GM12892 (cell line): Measurements from ENCODE around the gene GIMAP4. TPM values are rescaled to one million over a fixed set of nuclear protein-coding genes. Genes with fewer than 3 reads are reported as not detected.
"Not testable (repeated sequence)": the region's sequence is repeated elsewhere in the genome, so short reads cannot be mapped to it uniquely, and the experiment has no call there.

Source experiments
- DNase-seq: peaks from one replicate; pipeline ENCODE4 v3.0.0; 2011; ENCODE audit not compliant: insufficient read length
- FAIRE-seq: peaks from 2 replicates; lab custom pipeline; 2011; peaks lifted over from hg19 to GRCh38; lab: Jason Lieb, UNC
- POLR2A ChIP-seq: IDR thresholded peaks from 2 replicates; pipeline ENCODE4 v1.6.1; 2011; ENCODE audit warnings: low read depth, low read length, control low read depth
- POLR2AphosphoS5 ChIP-seq: IDR thresholded peaks from 2 replicates; pipeline ENCODE4 v1.6.1; 2011; ENCODE audit warnings: low read depth, low read length, control low read depth
- TAF1 ChIP-seq: IDR thresholded peaks from 2 replicates; pipeline ENCODE4 v1.6.1; 2011; ENCODE audit warnings: low read depth, mild to moderate bottlenecking, control low read depth, low read length, borderline replicate concordance
- polyA plus RNA-seq: library from polyadenylated mRNA; unstranded; fragments of >200 nt; gene quantifications from one replicate; pipeline ENCODE4 v1.2.1, GENCODE V29; 2012; ENCODE audit warnings: missing spikeins, inconsistent platforms; ENCODE audit not compliant: missing spikeins

The GIMAP4 gene
- polyA plus RNA-seq, result 6.4 TPM

DNA sequence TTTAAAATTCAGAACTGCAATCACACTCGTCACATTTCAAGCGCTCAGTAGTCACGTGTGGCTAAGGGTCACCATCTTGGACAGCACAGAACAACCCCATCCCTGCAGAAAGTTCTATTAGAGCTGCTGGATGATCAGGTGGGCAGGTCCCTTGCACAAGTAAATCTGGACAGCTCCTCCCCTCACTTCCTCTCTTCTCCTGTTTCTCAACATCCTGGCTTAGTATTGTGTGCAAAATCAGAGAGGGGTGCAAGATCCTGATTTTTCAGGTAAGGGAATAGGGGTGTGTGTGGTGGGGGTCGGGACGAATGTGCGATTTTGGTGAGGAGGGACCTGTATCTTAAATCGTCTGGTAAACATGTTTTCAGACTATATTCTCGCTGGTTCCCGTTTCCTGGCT is at the start of gene GIMAP4:
Gene GIMAP4, plus strand, starts transcription at position 222 of the 400 bp plus-strand sequence. CDS start 2,512 bp downstream, outside the sequence.
- FAIRE-seq, result peak; percentile 83
- no peak for TF ChIP-seq POLR2AphosphoS5
- no peak for TF ChIP-seq POLR2A
- TF ChIP-seq TAF1, result no peak
- DNase-seq, result no peak

- DNase-seq (no peak), FAIRE-seq (no peak)
- TF ChIP-seq TAF1, result no peak
- TF ChIP-seq POLR2A, result no peak
- TF ChIP-seq POLR2AphosphoS5, result no peak
Measured at GRCh38 chr7:150519310-150519709, 47.9 kb upstream of the GIMAP4 start.

DNA sequence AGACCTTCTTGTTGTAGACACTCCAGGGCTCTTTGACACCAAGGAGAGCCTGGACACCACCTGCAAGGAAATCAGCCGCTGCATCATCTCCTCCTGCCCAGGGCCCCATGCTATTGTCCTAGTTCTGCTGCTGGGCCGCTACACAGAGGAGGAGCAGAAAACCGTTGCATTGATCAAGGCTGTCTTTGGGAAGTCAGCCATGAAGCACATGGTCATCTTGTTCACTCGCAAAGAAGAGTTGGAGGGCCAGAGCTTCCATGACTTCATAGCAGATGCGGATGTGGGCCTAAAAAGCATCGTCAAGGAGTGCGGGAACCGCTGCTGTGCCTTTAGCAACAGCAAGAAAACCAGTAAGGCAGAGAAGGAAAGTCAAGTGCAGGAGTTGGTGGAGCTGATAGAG is 47.0 kb upstream of the GIMAP4 start:
- no peak for TF ChIP-seq POLR2AphosphoS5
- no peak for TF ChIP-seq POLR2A
- TF ChIP-seq TAF1, result no peak
- no peak for DNase-seq
- FAIRE-seq, result peak; percentile 62

DNA sequence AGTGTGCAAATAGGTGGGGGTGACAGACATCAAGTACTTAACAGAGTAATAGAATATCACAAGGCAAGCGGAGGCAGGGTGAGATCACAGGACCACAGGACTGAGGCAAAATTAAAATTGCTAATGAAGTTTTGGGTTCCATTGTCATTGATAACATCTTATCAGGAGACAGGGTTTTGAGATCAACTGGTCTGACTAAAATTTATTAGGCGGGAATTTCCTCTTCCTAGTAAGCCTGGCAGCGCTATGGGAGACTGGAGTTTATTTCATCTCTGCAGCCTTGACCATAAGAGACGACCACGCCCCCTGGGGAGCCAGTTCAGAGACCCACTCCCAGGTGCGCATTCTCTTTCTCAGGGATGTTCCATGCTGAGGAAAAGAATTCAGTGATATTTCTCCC is 44.3 kb upstream of the GIMAP4 start:
- DNase-seq, FAIRE-seq: not testable (repeated sequence)

DNA sequence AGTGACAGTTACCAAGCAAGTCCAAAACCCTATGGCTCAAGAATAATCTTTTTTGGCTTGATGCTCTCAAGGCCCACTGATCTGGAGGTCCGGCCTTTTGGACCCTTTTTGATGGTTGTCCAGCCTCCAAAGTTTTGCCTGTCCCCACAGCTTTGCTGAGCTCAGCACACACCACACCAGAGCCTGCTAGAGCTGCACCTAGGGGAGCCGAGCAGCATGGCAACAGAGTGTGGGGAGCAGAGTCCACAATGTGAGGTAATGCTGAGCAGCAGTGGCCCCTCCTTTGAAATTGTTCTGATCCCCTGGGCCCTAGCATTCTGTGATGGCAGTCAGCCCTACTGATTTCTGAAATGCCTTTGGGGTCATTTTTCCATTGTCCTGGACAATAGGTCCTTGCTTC is 43.2 kb upstream of the GIMAP4 start:
- FAIRE-seq, result no peak
- no peak for TF ChIP-seq POLR2AphosphoS5
- TF ChIP-seq POLR2A, result no peak
- TF ChIP-seq TAF1, result no peak
- no peak for DNase-seq

- TF ChIP-seq POLR2AphosphoS5 (no peak), POLR2A (no peak), TAF1 (no peak)
- DNase-seq, result no peak
- no peak for FAIRE-seq
Measured at GRCh38 chr7:150531704-150532103, 35.5 kb upstream of the GIMAP4 start.

- DNase-seq (no peak), FAIRE-seq (no peak)
- TF ChIP-seq POLR2A (no peak), TAF1 (no peak)
Measured at GRCh38 chr7:150538259-150538658, 28.9 kb upstream of the GIMAP4 start.

DNA sequence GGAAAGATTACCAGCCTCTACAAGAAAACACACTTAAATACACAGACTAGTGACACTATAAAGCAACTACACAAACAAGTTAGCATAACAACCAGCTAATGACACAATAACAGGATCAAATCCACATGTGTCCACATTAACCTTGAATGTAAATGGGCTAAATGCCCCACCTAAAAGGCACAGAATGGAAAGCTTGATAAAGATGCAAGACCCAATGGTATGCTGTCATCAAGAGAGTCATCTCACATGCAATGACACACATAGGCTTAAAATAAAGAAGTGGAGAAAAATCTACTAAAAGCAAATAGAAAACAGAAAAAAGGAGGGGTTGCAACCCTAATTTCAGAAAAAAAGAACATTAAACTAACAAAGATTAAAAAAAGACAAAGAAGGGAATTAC is 14.0 kb upstream of the GIMAP4 start:
- FAIRE-seq (no peak), DNase-seq (no peak)
- TF ChIP-seq TAF1 (no peak), POLR2AphosphoS5 (no peak), POLR2A (no peak)

DNA sequence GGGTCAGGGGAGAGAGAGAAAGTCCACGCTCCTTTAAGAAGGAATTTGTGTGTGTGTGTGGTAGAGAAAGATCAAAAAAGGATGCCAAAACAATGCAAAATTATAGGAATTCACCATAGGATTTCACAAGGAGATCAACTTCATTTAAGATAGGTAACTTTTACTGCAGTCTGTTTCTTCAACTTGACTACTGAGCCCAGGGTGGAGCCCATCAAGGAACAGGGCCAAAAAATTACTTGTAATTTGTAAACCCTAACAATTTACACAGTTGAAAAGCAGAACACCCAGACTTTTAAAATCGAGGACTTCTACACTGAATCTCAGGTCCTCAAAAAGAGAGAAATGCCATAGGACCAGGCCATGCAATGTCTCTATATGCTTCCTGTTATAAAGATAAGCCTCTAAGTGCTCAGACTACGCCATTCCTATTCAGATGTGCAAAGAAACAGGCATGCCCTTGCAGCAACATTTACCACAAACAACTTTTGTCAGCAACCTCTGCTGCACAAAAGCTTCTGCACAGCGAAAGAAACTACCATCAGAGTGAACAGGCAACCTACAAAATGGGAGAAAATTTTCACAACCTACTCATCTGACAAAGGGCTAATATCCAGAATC is 10.6 kb upstream of the GIMAP4 start:
- TF ChIP-seq POLR2AphosphoS5 (no peak), POLR2A (no peak), TAF1 (no peak)
- FAIRE-seq (no peak), DNase-seq (no peak)

DNA sequence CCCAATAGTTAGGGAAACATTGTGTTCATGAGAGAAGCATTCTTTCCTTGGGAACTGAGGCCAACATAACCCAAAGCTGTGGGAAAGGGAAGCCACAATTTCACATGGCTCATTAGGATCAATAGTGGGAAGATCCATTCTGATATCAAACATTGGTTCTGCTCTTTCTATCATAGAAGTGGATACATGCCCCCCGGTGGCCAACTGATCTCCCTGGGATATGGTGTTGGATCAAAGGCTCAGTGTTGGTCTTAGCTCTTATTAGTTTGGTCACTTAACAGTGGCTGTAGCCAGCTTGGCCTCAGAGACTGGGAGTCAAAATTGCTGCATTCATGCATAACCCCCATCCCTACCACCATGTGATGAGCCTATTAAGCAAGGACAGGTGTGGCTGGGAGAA is 6.7 kb upstream of the GIMAP4 start:
- TF ChIP-seq POLR2A (no peak), TAF1 (no peak), POLR2AphosphoS5 (no peak)
- FAIRE-seq, result no peak
- DNase-seq, result no peak

GRCh38 chr7:150562919-150563318 is 4.3 kb upstream of the GIMAP4 start:
- DNase-seq (no peak), FAIRE-seq (peak; percentile 64)
- TF ChIP-seq POLR2A, result no peak
- no peak for TF ChIP-seq POLR2AphosphoS5
- no peak for TF ChIP-seq TAF1

GRCh38 chr7:150564006-150564405 is 3.2 kb upstream of the GIMAP4 start:
- no peak for TF ChIP-seq POLR2A
- TF ChIP-seq POLR2AphosphoS5, result no peak
- no peak for TF ChIP-seq TAF1
- no peak for DNase-seq
- FAIRE-seq, result no peak

- DNase-seq (no peak), FAIRE-seq (no peak)
- TF ChIP-seq POLR2AphosphoS5 (no peak), TAF1 (no peak), POLR2A (no peak)
Measured at GRCh38 chr7:150564566-150564965, 2.6 kb upstream of the GIMAP4 start.

- peak; percentile 73 for FAIRE-seq
- DNase-seq, result no peak
- TF ChIP-seq TAF1 (no peak), POLR2AphosphoS5 (no peak), POLR2A (no peak)
Measured at GRCh38 chr7:150565239-150565638, 2.0 kb upstream of the GIMAP4 start.
